IMR-90 (cell line): ENCODE data around the gene RTKN.

Source experiments
- CTCF ChIP-seq: conservative IDR thresholded peaks from 2 replicates; pipeline ENCODE4 v1.5.1; 2012; ENCODE audit warnings: mild to moderate bottlenecking, low read depth, low read length, improper control_type of control experiment
- MAFK ChIP-seq: IDR thresholded peaks from 2 replicates; pipeline ENCODE4 v1.6.1; 2012; ENCODE audit warnings: low read depth, low read length, improper control_type of control experiment
- MAZ ChIP-seq: IDR thresholded peaks from 2 replicates; pipeline ENCODE4 v1.6.1; 2012; ENCODE audit warnings: low read depth, mild to moderate bottlenecking, low read length, improper control_type of control experiment, moderate library complexity, borderline replicate concordance
- MXI1 ChIP-seq: IDR thresholded peaks from 2 replicates; pipeline ENCODE4 v1.6.1; 2012; ENCODE audit warnings: low read depth, mild to moderate bottlenecking, low read length, moderate library complexity, borderline replicate concordance
- NFE2L2 ChIP-seq: fragments of 150-350 bp; IDR thresholded peaks from 2 replicates; pipeline ENCODE4 v1.6.1; 2016; ENCODE audit warnings: low read depth, mild to moderate bottlenecking, low read length
- POLR2A ChIP-seq: IDR thresholded peaks from 2 replicates; pipeline ENCODE4 v1.6.1; 2012; ENCODE audit warnings: mild to moderate bottlenecking, low read depth, low read length
- RFX5 ChIP-seq: IDR thresholded peaks from 2 replicates; pipeline ENCODE4 v1.8.0; 2012; ENCODE audit warnings: low read depth, mild to moderate bottlenecking, low read length, moderate library complexity
- USF2 ChIP-seq: fragments of 150-350 bp; IDR thresholded peaks from 2 replicates; pipeline ENCODE4 v1.6.1; 2017; ENCODE audit warnings: mild to moderate bottlenecking, antibody characterized with exemption, low read length, low read depth

- TF ChIP-seq CTCF = no peak
- TF ChIP-seq MXI1 = no peak
- TF ChIP-seq MAFK = no peak
- no peak for TF ChIP-seq POLR2A
- TF ChIP-seq RFX5 = no peak
- no peak for TF ChIP-seq USF2
- TF ChIP-seq MAZ = no peak
- TF ChIP-seq NFE2L2 = no peak
Observed at GRCh38 chr2:74447230-74447999, 5.7 kb upstream of the RTKN start.
